ENCODE measurements around the gene NUDT2. TPM values are rescaled to one million over a fixed set of nuclear protein-coding genes. Genes with fewer than 3 reads are reported as not detected.
"Not testable (repeated sequence)": the region's sequence is repeated elsewhere in the genome, so short reads cannot be mapped to it uniquely, and the experiment has no call there.

The NUDT2 gene
- total and polyA plus RNA-seq, 10 of the 15 experiments (the other 5 are each of a cell fraction or from before 2014, with no cell fraction given): 24.5 to 55.1 (median 33.6) TPM

DNA sequence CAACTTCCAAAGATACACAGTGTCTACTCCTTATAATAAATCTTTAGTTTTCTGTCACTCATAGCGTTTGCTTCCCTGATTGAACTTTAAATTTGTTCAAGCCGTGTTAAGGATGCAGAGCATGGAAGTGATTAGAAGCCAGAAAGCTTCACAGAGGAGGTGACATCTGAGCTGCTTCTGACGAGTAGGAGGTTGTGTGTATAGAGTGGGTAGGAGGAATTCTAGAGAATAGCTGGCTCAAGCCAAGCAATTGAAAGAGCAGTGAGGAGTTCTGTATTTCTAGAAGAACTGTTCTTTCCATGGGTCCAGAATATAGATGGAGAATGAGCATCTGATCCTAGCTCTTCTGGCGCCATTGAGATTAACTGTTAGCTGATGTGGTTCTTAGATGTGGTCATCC lies 6.0 kb downstream of the NUDT2 start (continued):
- no peak for TF ChIP-seq JUNB (IDR thresholded peaks at IDR 0.05)
- TF ChIP-seq, protein P1, sequence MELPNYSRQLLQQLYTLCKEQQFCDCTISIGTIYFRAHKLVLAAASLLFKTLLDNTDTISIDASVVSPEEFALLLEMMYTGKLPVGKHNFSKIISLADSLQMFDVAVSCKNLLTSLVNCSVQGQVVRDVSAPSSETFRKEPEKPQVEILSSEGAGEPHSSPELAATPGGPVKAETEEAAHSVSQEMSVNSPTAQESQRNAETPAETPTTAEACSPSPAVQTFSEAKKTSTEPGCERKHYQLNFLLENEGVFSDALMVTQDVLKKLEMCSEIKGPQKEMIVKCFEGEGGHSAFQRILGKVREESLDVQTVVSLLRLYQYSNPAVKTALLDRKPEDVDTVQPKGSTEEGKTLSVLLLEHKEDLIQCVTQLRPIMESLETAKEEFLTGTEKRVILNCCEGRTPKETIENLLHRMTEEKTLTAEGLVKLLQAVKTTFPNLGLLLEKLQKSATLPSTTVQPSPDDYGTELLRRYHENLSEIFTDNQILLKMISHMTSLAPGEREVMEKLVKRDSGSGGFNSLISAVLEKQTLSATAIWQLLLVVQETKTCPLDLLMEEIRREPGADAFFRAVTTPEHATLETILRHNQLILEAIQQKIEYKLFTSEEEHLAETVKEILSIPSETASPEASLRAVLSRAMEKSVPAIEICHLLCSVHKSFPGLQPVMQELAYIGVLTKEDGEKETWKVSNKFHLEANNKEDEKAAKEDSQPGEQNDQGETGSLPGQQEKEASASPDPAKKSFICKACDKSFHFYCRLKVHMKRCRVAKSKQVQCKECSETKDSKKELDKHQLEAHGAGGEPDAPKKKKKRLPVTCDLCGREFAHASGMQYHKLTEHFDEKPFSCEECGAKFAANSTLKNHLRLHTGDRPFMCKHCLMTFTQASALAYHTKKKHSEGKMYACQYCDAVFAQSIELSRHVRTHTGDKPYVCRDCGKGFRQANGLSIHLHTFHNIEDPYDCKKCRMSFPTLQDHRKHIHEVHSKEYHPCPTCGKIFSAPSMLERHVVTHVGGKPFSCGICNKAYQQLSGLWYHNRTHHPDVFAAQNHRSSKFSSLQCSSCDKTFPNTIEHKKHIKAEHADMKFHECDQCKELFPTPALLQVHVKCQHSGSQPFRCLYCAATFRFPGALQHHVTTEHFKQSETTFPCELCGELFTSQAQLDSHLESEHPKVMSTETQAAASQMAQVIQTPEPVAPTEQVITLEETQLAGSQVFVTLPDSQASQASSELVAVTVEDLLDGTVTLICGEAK (IDR thresholded peaks at IDR 0.05; ENCODE audit: borderline replicate concordance): no peak

- intact Hi-C loops (cut with micrococcal nuclease; ENCODE audit: unreplicated experiment): no loop called here
- no peaks in the 10 kb centered on the region for H3K9me3 ChIP-seq (replicated peaks; ENCODE audit: control insufficient read depth, insufficient read depth, low read length)
- no peak for FAIRE-seq
- ATAC-seq: no peak
- in situ Hi-C loops (cut with MboI): no loop called here
- TF ChIP-seq HSF1 (IDR thresholded peaks at IDR 0.05; ENCODE audit: low read depth, low read length) (no peak), RAD21 (IDR thresholded peaks at IDR 0.05; ENCODE audit: insufficient read depth, low read depth, low read length) (0 out of 2 replicates have a peak, but pooled peaks have one; percentile 11)
- H3K36me3 ChIP-seq (ENCODE audit: control insufficient read depth in 2 of 2, insufficient read depth in 2 of 2, low read length in 1 of 2): peaks cover 4 to 16% of the 10 kb centered on the region in 2 experiments; a peak in 3 of 4 replicates
- H3K79me2 ChIP-seq (ENCODE audit: control insufficient read depth, insufficient read depth, low read length): no peaks in the 10 kb centered on the region; the same call in 1 of the 2 replicates
- no peak overlapping the region for H3K9ac ChIP-seq (ENCODE audit: control insufficient read depth, insufficient read depth, low read length)
- BruUV-seq (replicated peaks): no TSS peak
- H3K27ac ChIP-seq (ENCODE audit: control insufficient read depth, insufficient read depth): no peak overlapping the region
- ChIA-PET SMC1A (ENCODE audit: uncharacterized antibody, unreplicated experiment) (no interaction called here), RAD21 (ENCODE audit: unreplicated experiment) (no interaction called here), POLR2A (no interaction called here), CTCF (interaction anchor here (1.2 to 8.1 kb wide), 2 partner anchors 40 to 84 kb away, joined by 4 to 134 read pairs; partner anchors contain the start of gene MYORG)
- no peaks in the 10 kb centered on the region for H4K20me1 ChIP-seq (ENCODE audit: control insufficient read depth, insufficient read depth)
- WGBS (ENCODE audit: insufficient coverage, insufficient replicate concordance, low lambda C conversion rate, missing lambda C conversion rate): 100% methylated on average over 2 of the region's 2 CpGs
- no peaks in the 10 kb centered on the region for H3K27me3 ChIP-seq (replicated peaks in 1 of 2; ENCODE audit: control insufficient read depth in 2 of 2, insufficient read depth in 2 of 2, low read length in 1 of 2)
- no peaks in the 10 kb centered on the region for H3K4me1 ChIP-seq (ENCODE audit: control insufficient read depth, insufficient read depth, low read length)
- H2AFZ ChIP-seq (ENCODE audit: control insufficient read depth, low read depth, low read length): no peak overlapping the region
- no peak for DNase-seq (ENCODE audit: low read depth, low spot score)
- H3K4me2 ChIP-seq (ENCODE audit: control insufficient read depth, insufficient read depth): no peak overlapping the region
- H3K4me3 ChIP-seq: no peak overlapping the region
Measured at GRCh38 chr9:34337403-34337802, 8.0 kb downstream of the NUDT2 start.

DNA sequence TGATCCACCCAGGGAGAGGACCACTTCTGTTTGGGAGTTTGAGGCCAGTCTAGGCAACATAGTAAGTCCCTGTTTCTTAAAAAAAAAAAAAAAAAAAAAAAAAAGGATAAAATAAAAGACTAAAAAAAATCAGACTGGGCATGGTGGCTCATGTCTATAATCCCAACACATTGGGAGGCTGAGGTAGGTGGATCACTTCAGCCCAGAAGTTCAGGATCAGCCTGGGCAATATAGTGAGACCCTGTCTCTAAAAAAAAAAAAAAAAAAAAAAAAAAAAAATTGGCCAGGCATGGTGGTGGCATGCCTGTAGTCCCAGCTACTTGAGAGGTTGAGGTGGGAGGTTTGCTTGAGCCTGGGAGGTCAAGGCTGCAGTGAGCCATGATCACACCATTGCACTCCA lies 8.7 kb downstream of the NUDT2 start:
- not testable (repeated sequence) for FAIRE-seq

More for the DNA sequence above, 8.7 kb downstream of the NUDT2 start:
- H3K27me3 ChIP-seq (replicated peaks in 1 of 2; ENCODE audit: control insufficient read depth in 2 of 2, insufficient read depth in 2 of 2, low read length in 1 of 2); H3K79me2 ChIP-seq (ENCODE audit: control insufficient read depth, insufficient read depth, low read length); H3K9me3 ChIP-seq (replicated peaks; ENCODE audit: control insufficient read depth, insufficient read depth, low read length); H4K20me1 ChIP-seq (ENCODE audit: control insufficient read depth, insufficient read depth); BruUV-seq (replicated peaks); H3K4me3 ChIP-seq; H3K27ac ChIP-seq (ENCODE audit: control insufficient read depth, insufficient read depth); DNase-seq (ENCODE audit: low read depth, low spot score); SMC1A ChIA-PET (ENCODE audit: uncharacterized antibody, unreplicated experiment); H2AFZ ChIP-seq (ENCODE audit: control insufficient read depth, low read depth, low read length); RAD21 ChIA-PET (ENCODE audit: unreplicated experiment); POLR2A ChIA-PET; in situ Hi-C loops (cut with MboI); H3K9ac ChIP-seq (ENCODE audit: control insufficient read depth, insufficient read depth, low read length); ATAC-seq; H3K4me1 ChIP-seq (ENCODE audit: control insufficient read depth, insufficient read depth, low read length); intact Hi-C loops (cut with micrococcal nuclease; ENCODE audit: unreplicated experiment); H3K4me2 ChIP-seq (ENCODE audit: control insufficient read depth, insufficient read depth): not testable (repeated sequence)
- peaks cover 4 to 18% of the 10 kb centered on the region in 2 experiments for H3K36me3 ChIP-seq (ENCODE audit: control insufficient read depth in 2 of 2, insufficient read depth in 2 of 2, low read length in 1 of 2)
- CTCF ChIA-PET: interaction anchor here (1.2 to 8.1 kb wide), 2 partner anchors 39 to 85 kb away, joined by 4 to 134 read pairs; partner anchors contain the start of gene MYORG
